OCI-LY3 (cell line): Measurements from ENCODE around the gene NR1H4.

Experiments
- CTCF ChIP-seq: fragments of 200-600, 300-600 bp; sonication (generic); IDR thresholded peaks from 2 replicates; pipeline ENCODE4 v1.5.1; 2014; ENCODE audit warnings: antibody characterized with exemption, low read length, low read depth
- EZH2phosphoT487 ChIP-seq: fragments of 200-600 bp; shearing (Covaris generic); IDR thresholded peaks from 2 replicates; pipeline ENCODE4 v1.6.1; 2018; ENCODE audit warnings: antibody characterized with exemption, mixed run types, low read depth

GRCh38 chr12:100468126-100468525, 5.5 kb upstream of the NR1H4 start:
- TF ChIP-seq CTCF (no peak), EZH2phosphoT487 (no peak)
